ENCODE results near the gene RBKS. TPM values are rescaled to one million over a fixed set of nuclear protein-coding genes. Genes with fewer than 3 reads are reported as not detected.

Gene RBKS
- total RNA-seq, 1 experiment from 2014 or later, result 0.54 TPM

GRCh38 chr2:27842894-27843293, 47.3 kb downstream of the RBKS start:
- ChIA-PET CTCF (no interaction called here), POLR2A (ENCODE audit: low non-redundant PET) (no interaction called here)
- no peaks in the 10 kb centered on the region for H3K4me1 ChIP-seq (ENCODE audit: insufficient read depth, low read length, poor library complexity, severe bottlenecking)
- no peaks in the 10 kb centered on the region for H3K27me3 ChIP-seq (replicated peaks; ENCODE audit: insufficient read depth, low read depth, low read length, poor library complexity)
- no peak overlapping the region for H3K27ac ChIP-seq (ENCODE audit: low read depth, low read length, poor library complexity, severe bottlenecking)
- DNase-seq (ENCODE audit: low spot score), result no peak
- H3K36me3 ChIP-seq (ENCODE audit: insufficient read depth, low read length, poor library complexity, severe bottlenecking), result no peaks in the 10 kb centered on the region
- BruUV-seq (replicated peaks), result no TSS peak
- H3K9me3 ChIP-seq (ENCODE audit: low read depth, low read length, poor library complexity, severe bottlenecking), result no peaks in the 10 kb centered on the region
- intact Hi-C loops (cut with micrococcal nuclease; ENCODE audit: unreplicated experiment), result no loop called here
- H3K4me3 ChIP-seq (ENCODE audit: low read depth, low read length, poor library complexity, severe bottlenecking), result no peak overlapping the region
- TF ChIP-seq EZH2 (IDR thresholded peaks at IDR 0.05; ENCODE audit: borderline replicate concordance, low read depth, low read length, poor library complexity, severe bottlenecking) (no peak), CTCF (conservative IDR thresholded peaks at IDR 0.05; ENCODE audit: low read depth, low read length) (no peak)

- DNase-seq (ENCODE audit: low spot score), result no peak
- no TSS peak for BruUV-seq (replicated peaks)
- H3K9me3 ChIP-seq (ENCODE audit: low read depth, low read length, poor library complexity, severe bottlenecking), result no peaks in the 10 kb centered on the region
- H3K27ac ChIP-seq (ENCODE audit: low read depth, low read length, poor library complexity, severe bottlenecking), result no peak overlapping the region
- no peak for TF ChIP-seq EZH2 (IDR thresholded peaks at IDR 0.05; ENCODE audit: borderline replicate concordance, low read depth, low read length, poor library complexity, severe bottlenecking)
- TF ChIP-seq CTCF (conservative IDR thresholded peaks at IDR 0.05; ENCODE audit: low read depth, low read length), result no peak
- ChIA-PET CTCF (interaction anchor here (1.3 kb wide), 1 partner anchor 85 kb away, joined by 4 read pairs; no protein-coding TSS in a partner anchor), POLR2A (ENCODE audit: low non-redundant PET) (no interaction called here)
- H3K4me1 ChIP-seq (ENCODE audit: insufficient read depth, low read length, poor library complexity, severe bottlenecking), result no peaks in the 10 kb centered on the region
- no peaks in the 10 kb centered on the region for H3K27me3 ChIP-seq (replicated peaks; ENCODE audit: insufficient read depth, low read depth, low read length, poor library complexity)
- H3K4me3 ChIP-seq (ENCODE audit: low read depth, low read length, poor library complexity, severe bottlenecking), result no peak overlapping the region
- intact Hi-C loops (cut with micrococcal nuclease; ENCODE audit: unreplicated experiment), result no loop called here
- H3K36me3 ChIP-seq (ENCODE audit: insufficient read depth, low read length, poor library complexity, severe bottlenecking), result no peaks in the 10 kb centered on the region
Measured at GRCh38 chr2:27839022-27839618, 51.1 kb downstream of the RBKS start.

- Histone ChIP-seq H3K27me3 (replicated peaks; ENCODE audit: insufficient read depth, low read depth, low read length, poor library complexity) (no peaks in the 10 kb centered on the region), H3K9me3 (ENCODE audit: low read depth, low read length, poor library complexity, severe bottlenecking) (no peaks in the 10 kb centered on the region), H3K27ac (ENCODE audit: low read depth, low read length, poor library complexity, severe bottlenecking) (no peak overlapping the region), H3K36me3 (ENCODE audit: insufficient read depth, low read length, poor library complexity, severe bottlenecking) (no peaks in the 10 kb centered on the region), H3K4me1 (ENCODE audit: insufficient read depth, low read length, poor library complexity, severe bottlenecking) (no peaks in the 10 kb centered on the region), H3K4me3 (ENCODE audit: low read depth, low read length, poor library complexity, severe bottlenecking) (no peak overlapping the region)
- ChIA-PET POLR2A (ENCODE audit: low non-redundant PET) (no interaction called here), CTCF (interaction anchor here (1.3 kb wide), 1 partner anchor 85 kb away, joined by 4 read pairs; no protein-coding TSS in a partner anchor)
- no peak for DNase-seq (ENCODE audit: low spot score)
- TF ChIP-seq CTCF (conservative IDR thresholded peaks at IDR 0.05; ENCODE audit: low read depth, low read length) (no peak), EZH2 (IDR thresholded peaks at IDR 0.05; ENCODE audit: borderline replicate concordance, low read depth, low read length, poor library complexity, severe bottlenecking) (no peak)
- intact Hi-C loops (cut with micrococcal nuclease; ENCODE audit: unreplicated experiment), result no loop called here
- BruUV-seq (replicated peaks), result no TSS peak
Measured at GRCh38 chr2:27838502-27838901, 51.7 kb downstream of the RBKS start.

Data from A673 (cell line).